Stimulated activated CD4-positive, alpha-beta T cell treated with anti-CD3 and anti-CD28 coated beads, Interleukin-4, amount 100 ng/mL, for 24 hours (primary cell): ENCODE results near the gene SRRM5.
"Not testable (repeated sequence)": the region's sequence is repeated elsewhere in the genome, so short reads cannot be mapped to it uniquely, and the experiment has no call there.

Experiments used
- DNase-seq: peaks from one replicate; pipeline ENCODE4 v3.0.0-alpha.2; 2020

Gene SRRM5

DNA sequence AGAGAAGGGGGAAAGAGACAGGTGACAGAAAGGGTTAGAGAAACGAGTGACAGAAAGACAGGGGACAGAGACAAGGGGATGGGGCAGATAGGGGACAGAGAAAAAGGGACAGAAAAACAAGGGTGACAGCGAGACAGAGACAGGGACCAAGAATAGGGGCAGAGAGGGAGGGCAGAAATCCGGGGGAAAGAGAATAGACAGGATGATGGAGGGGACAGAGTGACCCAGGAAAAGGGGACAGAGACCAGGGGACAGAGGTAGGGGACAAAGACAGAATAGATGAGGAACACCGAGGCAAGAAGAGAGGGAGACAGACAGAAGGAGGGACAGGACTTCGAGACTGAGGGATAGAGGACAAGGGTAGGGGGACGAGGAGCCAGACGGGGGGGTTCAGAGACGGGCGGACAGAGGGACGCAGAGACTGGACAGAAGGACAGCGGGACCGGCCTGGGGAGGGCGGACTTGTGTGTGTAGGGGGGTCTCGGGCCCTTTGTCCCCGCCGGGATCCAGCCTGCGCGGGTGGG is 27.2 kb downstream of the SRRM5 start:
- DNase-seq: no peak

DNA sequence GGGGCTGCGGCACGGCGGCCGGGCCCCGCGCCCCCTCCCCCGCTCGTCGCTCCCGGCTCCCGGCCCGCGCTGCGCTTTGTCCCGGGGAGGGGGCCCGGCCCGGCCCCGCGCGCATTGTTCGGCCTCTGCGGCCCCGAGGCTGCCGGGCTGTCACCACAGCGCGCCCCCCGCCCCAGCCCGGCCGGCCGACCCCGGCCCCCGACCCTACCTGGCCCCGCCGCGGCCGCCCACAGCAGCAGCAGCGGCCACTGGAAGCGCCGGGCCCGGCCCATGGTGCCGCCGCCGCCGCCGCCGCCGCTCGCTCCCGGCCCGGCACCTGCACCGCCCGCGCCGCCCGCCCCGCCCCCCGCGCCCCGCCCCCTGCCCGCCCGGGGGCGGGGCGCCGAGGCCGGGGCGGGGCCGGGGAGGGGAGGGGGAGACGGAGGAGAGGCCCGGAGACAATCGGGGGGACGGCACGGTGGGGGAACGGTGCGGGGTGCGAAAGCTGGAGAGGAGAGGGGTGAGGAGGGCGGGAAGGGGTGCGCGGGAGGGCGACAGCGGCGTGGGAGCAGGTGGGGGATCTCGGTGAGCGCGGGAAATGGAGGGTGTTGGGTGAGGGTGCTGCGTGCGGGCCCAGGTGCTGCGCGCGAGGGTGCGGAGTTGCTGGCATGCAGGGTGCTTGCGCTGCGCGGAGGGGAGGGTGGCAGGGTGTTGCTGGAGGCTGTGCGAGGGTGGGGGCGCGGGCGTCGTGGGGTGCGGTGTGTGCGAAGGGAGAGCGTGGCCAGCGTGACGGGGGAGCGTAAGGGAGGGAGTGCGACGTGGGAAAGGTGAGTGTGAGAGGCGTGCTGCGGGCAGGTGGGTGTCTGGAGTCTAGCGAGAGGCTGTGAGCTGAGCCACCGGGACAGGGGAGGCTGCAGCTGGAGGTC is 27.9 kb downstream of the SRRM5 start, which contains the start of gene CADM4:
CADM4 (minus strand) TSS at position 332 of the 905 bp plus-strand sequence; CDS start at position 272, 60 bp downstream.
- peak; percentile 29 for DNase-seq

DNA sequence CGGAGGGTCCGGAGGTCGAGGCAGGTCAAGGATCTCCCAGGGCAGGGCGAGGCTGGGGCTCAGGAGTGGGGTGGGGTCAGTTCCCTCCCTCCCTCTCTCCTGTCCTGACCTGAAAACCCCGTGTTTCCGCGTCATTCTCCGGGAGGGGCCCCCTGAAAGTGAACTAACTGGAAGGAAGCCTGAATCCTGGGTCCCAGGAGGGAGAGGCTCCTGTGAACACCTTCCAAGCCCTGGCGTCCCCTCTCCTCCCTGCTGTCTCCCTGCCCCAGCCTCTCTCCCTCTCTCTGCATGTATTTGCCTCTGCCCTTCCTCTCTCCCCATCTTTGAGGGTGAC is 28.5 kb downstream of the SRRM5 start:
- no peak for DNase-seq

DNA sequence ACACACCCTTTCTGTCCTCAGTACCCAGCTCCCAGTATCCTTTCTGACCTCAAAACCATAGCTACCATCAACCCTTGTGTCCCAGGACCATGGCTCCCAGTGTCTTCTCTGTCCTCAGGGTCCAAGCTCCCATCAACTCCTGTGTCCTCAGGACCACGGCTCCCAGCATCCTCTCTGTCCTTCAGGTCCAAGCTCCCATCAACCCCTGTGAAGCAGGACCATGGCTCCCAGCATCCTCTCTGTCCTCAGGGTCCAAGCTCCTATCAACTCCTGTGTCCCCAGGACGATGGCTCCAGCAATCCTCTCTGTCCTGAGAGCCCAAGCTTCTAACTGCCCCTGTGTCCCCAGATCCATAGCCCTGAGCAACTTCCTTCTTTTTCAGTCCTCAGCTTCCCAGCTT is 29.4 kb downstream of the SRRM5 start:
- no peak for DNase-seq

DNA sequence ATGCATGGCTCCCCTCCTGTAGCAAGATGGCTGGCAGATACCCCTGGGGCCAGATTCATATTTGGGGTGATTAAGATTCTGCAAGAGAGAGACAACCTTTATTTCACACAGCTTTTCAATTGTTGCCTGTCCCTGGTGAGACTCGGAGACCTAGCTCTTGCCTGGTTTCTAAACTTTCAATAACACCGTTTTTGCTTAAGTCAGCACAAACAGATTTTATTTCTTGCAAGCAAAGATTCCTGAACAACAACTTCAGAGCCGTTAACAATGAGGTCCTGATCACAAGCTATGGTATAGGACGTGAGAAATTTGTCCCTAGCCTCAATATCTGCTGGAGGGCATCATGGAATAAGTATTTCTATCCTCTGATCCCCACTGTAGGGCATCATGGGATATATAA is 30.6 kb downstream of the SRRM5 start:
- DNase-seq: no peak

DNA sequence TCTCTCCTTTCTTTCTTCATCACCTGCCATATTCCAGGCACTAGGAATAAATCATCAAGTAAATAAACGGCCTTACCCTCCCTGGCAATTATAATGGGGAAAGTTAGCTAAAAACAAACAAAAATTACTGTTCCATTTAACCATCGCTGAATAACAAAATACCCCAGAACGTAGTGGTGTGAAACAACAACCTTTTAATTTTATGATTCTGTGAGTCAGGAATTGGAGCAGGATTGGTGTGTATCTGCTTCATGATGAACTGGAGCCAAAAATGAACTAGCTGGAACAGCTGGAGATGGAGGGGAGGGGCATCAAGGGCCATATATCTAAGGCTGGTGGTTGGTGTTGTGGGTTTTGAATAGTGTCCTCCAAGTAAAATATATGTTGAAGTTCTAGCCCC is 31.4 kb downstream of the SRRM5 start:
- DNase-seq: no peak

DNA sequence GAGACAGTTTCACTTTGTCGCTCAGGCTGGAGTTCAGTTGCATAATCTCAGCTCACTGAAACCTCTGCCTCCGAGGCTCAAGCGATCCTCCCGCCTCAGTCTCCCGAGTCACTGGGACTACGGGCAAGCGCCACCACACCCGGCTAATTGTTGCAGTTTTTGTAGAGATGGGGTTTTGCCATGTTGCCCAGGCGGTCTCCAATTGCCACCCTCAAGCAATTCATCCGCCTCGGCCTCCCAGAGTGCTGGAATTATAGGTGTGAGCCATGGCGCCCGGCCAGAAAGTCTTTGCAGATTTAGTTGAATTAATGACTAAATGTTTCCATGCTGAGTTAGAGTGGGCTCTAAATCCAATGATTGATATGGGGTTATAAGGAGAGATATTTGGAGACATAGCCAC is 32.3 kb downstream of the SRRM5 start:
- no peak for DNase-seq

DNA sequence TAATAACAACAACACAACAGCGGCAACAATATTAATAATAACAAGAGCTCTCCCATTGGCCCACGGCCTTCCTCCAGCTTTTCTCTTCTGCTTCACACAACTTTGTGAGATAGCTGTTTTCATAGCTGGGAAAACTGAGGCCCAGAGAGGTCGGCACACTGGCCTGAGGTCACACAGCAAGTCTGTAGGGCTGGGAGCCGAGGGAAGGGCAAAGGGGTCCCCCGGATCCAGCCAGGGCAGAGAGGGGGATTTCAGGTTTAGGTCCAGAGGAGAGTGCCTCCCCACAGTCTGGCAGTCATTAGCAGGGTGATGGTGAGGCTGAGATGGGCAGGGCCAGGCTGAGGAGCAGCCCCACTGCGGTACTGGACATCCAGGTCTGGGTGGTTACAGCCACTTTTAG is 36.7 kb downstream of the SRRM5 start:
- DNase-seq: no peak

DNA sequence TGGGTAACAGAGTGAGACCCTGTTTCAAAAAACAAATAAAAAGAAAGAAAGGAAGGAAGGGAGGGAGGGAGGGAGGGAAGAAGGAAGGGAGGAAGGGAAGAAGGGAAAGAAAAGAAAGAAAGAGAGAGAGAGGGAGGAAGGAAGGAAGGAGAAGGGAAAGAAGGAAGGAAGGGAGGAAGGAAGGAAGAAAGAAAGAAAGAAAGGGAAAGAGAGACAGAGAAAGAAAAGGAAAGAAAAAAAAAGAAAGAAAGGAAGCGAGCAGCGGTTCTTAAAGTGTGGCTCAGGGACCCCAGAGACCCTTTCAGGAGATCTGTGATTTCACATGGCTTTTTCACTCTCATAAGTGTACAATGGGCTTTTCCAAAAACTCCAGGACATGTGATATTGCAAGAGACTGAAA is 37.6 kb downstream of the SRRM5 start:
- DNase-seq: no peak

DNA sequence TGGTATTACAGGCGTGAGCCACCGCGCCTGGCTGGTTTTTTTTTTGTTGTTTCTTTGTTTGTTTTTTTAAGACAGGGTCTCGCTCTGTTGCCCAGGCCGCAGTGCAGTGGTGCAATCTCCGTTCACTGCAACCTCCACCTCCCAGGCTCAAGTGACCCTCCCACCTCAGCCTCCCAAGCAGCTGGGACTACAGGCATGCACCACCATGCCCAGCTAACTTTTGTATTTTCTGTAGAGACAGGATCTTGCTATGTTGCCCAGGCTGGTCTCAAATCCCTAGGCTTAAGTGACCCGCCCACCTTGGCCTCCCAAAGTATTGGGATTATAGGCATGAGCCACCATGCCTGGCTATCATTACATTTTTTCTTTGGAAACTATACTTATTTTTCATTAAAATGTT is 38.4 kb downstream of the SRRM5 start:
- DNase-seq: not testable (repeated sequence)

DNA sequence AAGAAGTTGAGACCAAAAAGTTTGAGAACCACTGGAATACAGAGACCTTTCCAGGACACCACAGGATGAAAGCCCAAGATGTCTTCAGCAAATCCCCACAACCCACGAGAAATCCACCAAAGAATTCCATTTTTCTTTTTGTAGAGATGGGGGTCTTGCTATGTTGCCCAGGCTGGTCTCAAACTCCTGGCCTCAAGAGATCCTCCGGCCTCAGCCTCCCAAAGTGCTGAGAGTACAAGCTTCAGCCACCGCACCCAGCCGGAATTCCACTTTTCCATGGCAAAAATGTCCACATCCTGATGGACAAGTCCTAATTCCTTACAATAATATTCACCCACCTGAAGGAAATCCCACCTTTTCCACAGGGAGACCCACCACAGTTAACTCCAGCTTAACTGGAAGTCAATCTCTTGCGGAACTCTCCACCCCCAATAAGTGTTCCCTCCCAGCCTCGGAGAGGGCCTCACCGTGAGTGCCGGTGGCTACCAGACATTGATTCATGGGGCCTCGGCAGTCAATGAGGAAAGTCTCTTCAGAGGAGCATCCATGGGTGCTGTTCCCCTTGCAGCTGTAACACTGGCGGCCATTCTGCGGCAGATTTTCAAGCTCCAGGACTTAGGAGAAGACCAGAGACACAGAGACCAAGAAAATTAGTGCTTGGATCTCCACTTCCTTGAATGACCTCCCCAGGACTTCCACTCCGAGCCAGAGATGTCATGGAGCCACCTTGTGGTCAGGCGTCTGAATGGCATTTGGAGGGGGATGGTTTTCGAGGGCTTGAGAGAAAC is 40.1 kb downstream of the SRRM5 start:
- peak; percentile 43 for DNase-seq

DNA sequence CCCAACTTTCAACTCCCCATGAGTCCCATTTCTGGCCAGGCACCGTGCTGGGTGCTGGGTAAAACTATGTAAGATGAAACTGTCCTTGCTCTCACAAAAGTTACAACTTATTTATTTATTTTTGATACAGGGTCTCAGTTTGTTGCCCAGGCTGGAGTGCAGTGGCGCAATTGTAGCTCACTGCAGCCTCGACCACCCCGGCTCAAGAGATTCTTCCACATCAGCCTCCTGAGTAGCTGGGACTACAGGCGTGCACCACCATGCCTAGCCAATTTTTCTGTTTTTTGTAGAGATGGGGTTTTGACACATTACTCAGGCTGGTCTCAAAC is 40.6 kb downstream of the SRRM5 start:
- DNase-seq: no peak

DNA sequence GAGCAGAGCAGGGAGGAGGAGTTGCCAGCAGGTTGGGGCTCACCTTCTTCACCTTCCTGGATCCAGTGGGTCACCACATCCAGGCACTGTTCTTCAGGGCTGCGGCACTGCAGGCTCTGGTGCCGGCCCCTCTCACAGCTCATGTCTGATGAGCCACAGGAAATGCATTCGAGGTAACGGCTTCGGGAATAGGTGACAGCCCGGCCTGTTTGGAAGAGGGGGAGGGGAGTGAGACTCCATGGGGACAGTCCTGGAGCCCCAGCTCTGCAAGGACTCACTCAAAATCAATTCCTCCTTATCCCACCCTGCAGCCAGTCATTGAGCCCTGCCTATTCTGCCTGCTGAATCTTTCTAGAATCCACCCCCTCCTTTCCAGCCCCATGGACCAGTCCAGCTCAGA is 44.5 kb downstream of the SRRM5 start:
- no peak for DNase-seq

DNA sequence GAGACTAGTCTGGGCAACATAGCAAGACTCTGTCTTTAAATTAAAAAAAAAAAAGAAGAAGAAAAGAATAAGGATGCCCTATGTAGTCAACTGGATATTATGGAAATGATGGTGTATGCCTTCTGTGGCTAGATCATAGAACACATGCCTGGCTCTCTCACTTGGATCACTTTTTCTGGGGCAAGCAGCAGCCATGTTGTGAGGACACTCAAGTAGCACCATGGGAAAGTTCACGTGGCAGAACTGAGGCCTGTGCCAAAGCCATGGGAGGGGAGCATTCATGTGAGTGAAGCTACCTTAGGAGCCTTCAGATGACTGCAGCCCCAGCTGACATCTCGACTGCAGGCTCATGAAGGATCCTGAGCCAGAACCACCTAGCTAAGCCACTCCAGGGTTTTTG is 46.1 kb downstream of the SRRM5 start:
- DNase-seq: no peak

DNA sequence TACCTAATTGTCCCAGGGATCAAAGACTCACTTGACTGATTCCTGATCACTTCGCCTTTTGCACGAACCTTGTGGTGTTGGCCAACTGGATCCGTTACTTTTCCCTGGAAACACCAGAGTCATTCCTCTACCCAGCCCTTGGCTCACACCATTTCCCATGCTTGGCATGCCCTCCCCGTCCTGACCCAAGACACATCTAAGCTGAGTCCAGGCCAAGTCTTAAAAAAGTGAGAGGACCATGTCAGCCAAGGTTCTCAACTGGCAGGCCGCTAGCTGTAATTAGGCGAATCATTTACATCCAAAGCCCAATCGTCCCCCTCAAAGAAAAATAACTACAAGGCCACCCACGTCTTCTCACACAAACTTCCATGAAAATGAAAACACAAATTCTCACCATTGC is 46.6 kb downstream of the SRRM5 start:
- DNase-seq: no peak

DNA sequence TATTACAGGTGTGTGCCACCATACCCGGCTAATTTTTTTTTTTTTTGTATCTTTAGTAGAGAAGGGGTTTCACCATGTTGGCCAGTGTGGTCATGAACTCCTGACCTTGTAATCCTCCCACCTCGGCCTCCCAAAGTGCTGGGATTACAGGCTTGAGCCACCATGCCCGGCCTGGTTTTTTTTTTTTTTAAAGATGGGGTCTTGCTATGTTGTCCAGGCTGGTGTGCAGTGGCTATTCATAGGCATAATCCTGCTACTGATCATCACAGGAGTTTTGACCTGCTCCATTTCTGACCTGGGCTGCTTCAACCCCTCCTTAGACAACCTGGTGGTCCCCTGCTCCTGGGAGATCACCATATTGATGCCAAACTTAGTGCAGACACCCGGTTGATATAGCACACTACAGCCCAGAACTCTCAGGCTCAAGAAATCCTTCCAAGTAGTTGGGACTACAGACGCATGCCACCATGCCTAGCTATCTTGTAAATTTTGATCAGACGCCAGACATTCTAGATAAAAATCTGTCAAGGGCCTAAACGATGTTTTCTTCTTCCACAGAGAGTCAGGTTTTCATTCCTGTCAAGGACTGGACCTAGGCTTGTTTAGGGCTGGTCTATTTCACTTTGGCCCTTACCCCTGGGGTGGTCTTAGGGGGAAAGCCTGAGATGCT is 48.5 kb downstream of the SRRM5 start:
- no peak for DNase-seq

DNA sequence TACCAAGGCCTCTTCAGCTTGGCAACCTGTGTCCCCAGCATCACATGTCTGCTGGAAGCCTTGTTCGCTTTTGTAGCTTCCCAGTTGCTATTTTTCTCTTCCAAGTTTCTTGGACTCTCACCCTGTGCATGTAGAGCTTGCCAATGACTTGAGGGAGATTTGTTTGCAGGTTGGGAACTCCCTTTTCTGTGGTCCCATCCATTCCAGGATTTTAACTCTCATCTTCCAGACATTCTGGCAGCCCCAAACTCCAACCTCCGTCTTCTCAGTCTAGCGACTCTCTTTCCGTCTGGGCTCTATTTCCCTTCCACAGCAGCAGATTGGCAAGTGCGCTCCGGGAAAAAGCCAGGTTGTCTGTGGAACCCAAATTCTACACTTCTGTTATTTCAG is 49.1 kb downstream of the SRRM5 start:
- no peak for DNase-seq

DNA sequence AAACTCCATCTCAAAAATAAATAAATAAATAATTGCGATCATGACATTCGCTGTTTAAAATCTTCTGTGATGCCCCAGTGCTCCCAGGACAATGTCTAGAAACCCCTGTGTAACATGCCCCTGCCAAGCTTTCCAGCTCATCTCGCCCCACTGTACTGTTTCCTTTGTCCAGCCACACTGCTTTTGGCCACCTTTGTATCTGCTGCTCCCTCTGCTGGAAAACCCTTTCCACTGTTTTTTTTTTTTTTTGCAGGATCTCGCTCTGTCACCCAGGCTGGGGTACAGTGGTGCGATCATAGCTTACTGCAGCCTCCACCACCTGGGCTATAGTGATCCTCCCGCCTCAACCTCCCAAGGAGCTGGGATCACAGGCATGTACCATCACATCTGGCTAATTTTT is 50.6 kb downstream of the SRRM5 start:
- DNase-seq: no peak

DNA sequence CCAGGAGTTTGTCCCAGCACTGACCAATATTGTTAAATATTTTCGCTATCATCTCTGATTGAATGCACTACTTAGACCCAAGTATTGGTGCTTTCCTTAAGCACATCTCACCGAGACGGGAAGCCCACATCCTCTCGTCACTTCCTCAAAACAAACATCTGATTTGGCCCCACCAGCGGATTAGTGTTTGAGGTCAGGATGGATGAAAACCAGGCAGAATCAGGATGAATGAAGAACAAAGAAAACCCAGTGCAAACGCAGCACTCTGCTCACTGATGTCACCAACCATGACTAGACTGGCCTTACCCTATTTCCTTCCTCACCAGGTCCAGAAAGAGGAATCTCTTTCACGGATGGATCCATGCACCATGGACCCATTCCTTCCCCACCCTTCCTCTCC is 52.1 kb downstream of the SRRM5 start:
- DNase-seq: peak; percentile 15
